PFSK-1 (cell line): ENCODE measurements around the gene TRDN.

Source experiments
- FOXP2 ChIP-seq: optimal IDR thresholded peaks from 2 replicates; pipeline ENCODE3; 2011; ENCODE audit warnings: borderline replicate concordance, control low read depth, inconsistent platforms; ENCODE audit not compliant: insufficient read depth; ENCODE audit errors: extremely low read length, extremely low read depth
- POLR2AphosphoS5 ChIP-seq: IDR thresholded peaks from 2 replicates; pipeline ENCODE4 v1.6.1; 2012; ENCODE audit warnings: low read depth, mild to moderate bottlenecking, control low read depth, low read length, moderate library complexity
- REST ChIP-seq, 2 experiments: IDR thresholded peaks; 2 replicates each; pipeline versions ENCODE4 v1.6.1 to v1.8.0; 2011 to 2012; ENCODE audit warnings: low read depth in 2 of 2, low read length in 2 of 2, control low read depth in 1 of 2, inconsistent platforms in 1 of 2, mild to moderate bottlenecking in 1 of 2, moderate library complexity in 1 of 2; ENCODE audit not compliant: insufficient read depth in 1 of 2
- TAF1 ChIP-seq: IDR thresholded peaks from 2 replicates; pipeline ENCODE4 v1.6.1; 2012; ENCODE audit warnings: low read length, control low read depth, borderline replicate concordance; ENCODE audit not compliant: insufficient read depth

- no peak for TF ChIP-seq FOXP2
- TF ChIP-seq TAF1: no peak
- no peak for TF ChIP-seq REST (IDR thresholded peaks at IDR 0.05; ENCODE audit: insufficient read depth in 1 of 2, low read depth in 2 of 2, low read length in 2 of 2)
- no peak for TF ChIP-seq POLR2AphosphoS5
These were observed 19.0 kb upstream of the TRDN start for GRCh38 chr6:123655521-123656306.
